ENCODE measurements around the gene CIDEC. TPM values are rescaled to one million over a fixed set of nuclear protein-coding genes. Genes with fewer than 3 reads are reported as not detected.
"Not testable (repeated sequence)": the region's sequence is repeated elsewhere in the genome, so short reads cannot be mapped to it uniquely, and the experiment has no call there.

CIDEC gene
- total RNA-seq, 1 experiment from 2014 or later = 0.37 TPM

GRCh38 chr3:9848860-9849259 lies 31.2 kb downstream of the CIDEC start:
- H3K36me3 ChIP-seq (ENCODE audit: low read depth); DNase-seq; BruUV-seq (replicated peaks); H3K79me2 ChIP-seq (ENCODE audit: low read depth); H3K9me2 ChIP-seq (ENCODE audit: insufficient read depth); H3K27ac ChIP-seq; H3K27me3 ChIP-seq (ENCODE audit: insufficient read depth, low read depth); H3F3A ChIP-seq (ENCODE audit: insufficient read depth, low read depth); H4K20me1 ChIP-seq (ENCODE audit: insufficient read depth); H3K4me2 ChIP-seq; H2AFZ ChIP-seq; H3K9me3 ChIP-seq (ENCODE audit: insufficient read depth, low read depth); H3K4me3 ChIP-seq; POLR2A ChIA-PET (ENCODE audit: unreplicated experiment): not testable (repeated sequence)
- CTCF ChIA-PET = interaction anchor here (1.1 kb wide), 1 partner anchor 98 kb away, joined by 3 read pairs; no protein-coding TSS in a partner anchor
- peaks cover 18% of the 10 kb centered on the region for H3K4me1 ChIP-seq (replicated peaks; ENCODE audit: insufficient read depth)
- TF ChIP-seq, protein P1, sequence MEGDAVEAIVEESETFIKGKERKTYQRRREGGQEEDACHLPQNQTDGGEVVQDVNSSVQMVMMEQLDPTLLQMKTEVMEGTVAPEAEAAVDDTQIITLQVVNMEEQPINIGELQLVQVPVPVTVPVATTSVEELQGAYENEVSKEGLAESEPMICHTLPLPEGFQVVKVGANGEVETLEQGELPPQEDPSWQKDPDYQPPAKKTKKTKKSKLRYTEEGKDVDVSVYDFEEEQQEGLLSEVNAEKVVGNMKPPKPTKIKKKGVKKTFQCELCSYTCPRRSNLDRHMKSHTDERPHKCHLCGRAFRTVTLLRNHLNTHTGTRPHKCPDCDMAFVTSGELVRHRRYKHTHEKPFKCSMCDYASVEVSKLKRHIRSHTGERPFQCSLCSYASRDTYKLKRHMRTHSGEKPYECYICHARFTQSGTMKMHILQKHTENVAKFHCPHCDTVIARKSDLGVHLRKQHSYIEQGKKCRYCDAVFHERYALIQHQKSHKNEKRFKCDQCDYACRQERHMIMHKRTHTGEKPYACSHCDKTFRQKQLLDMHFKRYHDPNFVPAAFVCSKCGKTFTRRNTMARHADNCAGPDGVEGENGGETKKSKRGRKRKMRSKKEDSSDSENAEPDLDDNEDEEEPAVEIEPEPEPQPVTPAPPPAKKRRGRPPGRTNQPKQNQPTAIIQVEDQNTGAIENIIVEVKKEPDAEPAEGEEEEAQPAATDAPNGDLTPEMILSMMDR (conservative IDR thresholded peaks at IDR 0.05) = peak; percentile 82
- intact Hi-C loops (cut with micrococcal nuclease; ENCODE audit: unreplicated experiment) = loop anchor here (2.0 kb wide), 2 partner anchors 84 to 98 kb away; partner anchors contain the start of gene CRELD1

- H3K4me3 ChIP-seq; H3K4me2 ChIP-seq; H3K9me2 ChIP-seq (ENCODE audit: insufficient read depth); CTCF ChIA-PET; H3K27me3 ChIP-seq (ENCODE audit: insufficient read depth, low read depth); H2AFZ ChIP-seq; BruUV-seq (replicated peaks); H3K36me3 ChIP-seq (ENCODE audit: low read depth); H3K79me2 ChIP-seq (ENCODE audit: low read depth); H4K20me1 ChIP-seq (ENCODE audit: insufficient read depth); H3K9me3 ChIP-seq (ENCODE audit: insufficient read depth, low read depth); H3K27ac ChIP-seq; POLR2A ChIA-PET (ENCODE audit: unreplicated experiment): not testable (repeated sequence)
- Histone ChIP-seq H3F3A (ENCODE audit: insufficient read depth, low read depth) (peaks cover 11% of the 10 kb centered on the region), H3K4me1 (replicated peaks; ENCODE audit: insufficient read depth) (peaks cover 21% of the 10 kb centered on the region)
- peak in 1 of 2 experiments; percentile 43 for DNase-seq
- intact Hi-C loops (cut with micrococcal nuclease; ENCODE audit: unreplicated experiment) = loop anchor here (2.0 kb wide), 2 partner anchors 85 to 99 kb away; partner anchors contain the start of gene CRELD1
Observed at GRCh38 chr3:9847870-9848269, 32.2 kb downstream of the CIDEC start.

DNA sequence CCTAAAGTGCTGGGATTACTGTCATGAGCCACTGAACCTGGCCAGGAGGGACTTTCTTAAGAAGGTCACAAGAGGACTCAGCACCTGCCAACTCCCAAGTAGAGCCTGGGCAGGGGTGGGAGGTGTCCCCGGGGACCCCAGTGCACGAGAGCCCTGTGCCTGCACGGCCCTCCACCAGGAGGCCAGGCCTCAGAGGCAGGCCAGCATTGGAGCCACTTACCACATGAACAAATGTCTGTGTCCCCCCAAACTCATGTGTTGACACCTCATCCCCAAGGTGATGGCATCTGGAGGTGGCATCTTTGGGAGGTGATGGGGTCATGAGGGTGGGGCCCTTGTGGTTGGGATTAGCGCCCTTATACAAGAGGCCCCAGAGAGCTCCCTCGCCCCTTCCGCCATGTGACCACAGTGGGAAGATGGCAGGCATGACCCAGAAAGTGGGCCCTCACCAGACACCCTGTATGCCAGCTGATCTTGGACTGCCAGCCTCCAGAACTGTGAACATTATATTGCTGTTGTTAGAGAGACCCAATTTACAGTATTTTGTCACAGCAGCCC lies 33.0 kb downstream of the CIDEC start:
- intact Hi-C loops (cut with micrococcal nuclease; ENCODE audit: unreplicated experiment) = no loop called here
- POLR2A ChIA-PET (ENCODE audit: unreplicated experiment) = no interaction called here
- Histone ChIP-seq H3K4me3 (no peak overlapping the region), H4K20me1 (ENCODE audit: insufficient read depth) (no peaks in the 10 kb centered on the region; the same call in 1 of the 2 replicates), H2AFZ (no peak overlapping the region), H3K9me2 (ENCODE audit: insufficient read depth) (no peaks in the 10 kb centered on the region), H3K4me1 (replicated peaks; ENCODE audit: insufficient read depth) (peaks cover 28% of the 10 kb centered on the region), H3K9me3 (ENCODE audit: insufficient read depth, low read depth) (no peaks in the 10 kb centered on the region), H3K4me2 (no peak overlapping the region), H3K79me2 (ENCODE audit: low read depth) (peaks cover 11% of the 10 kb centered on the region), H3K27ac (no peak overlapping the region), H3K36me3 (ENCODE audit: low read depth) (no peaks in the 10 kb centered on the region), H3K27me3 (ENCODE audit: insufficient read depth, low read depth) (no peaks in the 10 kb centered on the region), H3F3A (ENCODE audit: insufficient read depth, low read depth) (peaks cover 15% of the 10 kb centered on the region)
- DNase-seq = no peak
- BruUV-seq (replicated peaks) = no TSS peak
- no peak for TF ChIP-seq EZH2 (IDR thresholded peaks at IDR 0.05; ENCODE audit: low read depth)
- TF ChIP-seq, protein P1 (conservative IDR thresholded peaks at IDR 0.05) = no peak
- CTCF ChIA-PET = interaction anchor here (0.6 kb wide), 1 partner anchor 319 kb away, joined by 3 read pairs; no protein-coding TSS in a partner anchor

- DNase-seq = no peak
- H3K79me2 ChIP-seq (ENCODE audit: low read depth) = peaks cover 15% of the 10 kb centered on the region
- H3K4me1 ChIP-seq (replicated peaks; ENCODE audit: insufficient read depth) = peaks cover 27% of the 10 kb centered on the region
- peaks cover 6% of the 10 kb centered on the region for H3K36me3 ChIP-seq (ENCODE audit: low read depth)
- H3K4me2 ChIP-seq = no peak overlapping the region
- intact Hi-C loops (cut with micrococcal nuclease; ENCODE audit: unreplicated experiment) = no loop called here
- TF ChIP-seq, protein P1 (conservative IDR thresholded peaks at IDR 0.05) = no peak
- TF ChIP-seq EZH2 (IDR thresholded peaks at IDR 0.05; ENCODE audit: low read depth) = no peak
- peaks cover 15% of the 10 kb centered on the region for H3F3A ChIP-seq (ENCODE audit: insufficient read depth, low read depth)
- no peak overlapping the region for H3K27ac ChIP-seq
- ChIA-PET CTCF (interaction anchor here (0.7 kb wide), 1 partner anchor 360 kb away, joined by 6 read pairs; no protein-coding TSS in a partner anchor), POLR2A (ENCODE audit: unreplicated experiment) (no interaction called here)
- BruUV-seq (replicated peaks) = no TSS peak
- H3K27me3 ChIP-seq (ENCODE audit: insufficient read depth, low read depth) = no peaks in the 10 kb centered on the region
- H2AFZ ChIP-seq = no peak overlapping the region
- H4K20me1 ChIP-seq (ENCODE audit: insufficient read depth) = no peaks in the 10 kb centered on the region; the same call in 1 of the 2 replicates
- H3K9me2 ChIP-seq (ENCODE audit: insufficient read depth) = no peaks in the 10 kb centered on the region
- no peak overlapping the region for H3K4me3 ChIP-seq
- no peaks in the 10 kb centered on the region for H3K9me3 ChIP-seq (ENCODE audit: insufficient read depth, low read depth)
Observed at GRCh38 chr3:9846231-9846630, 33.8 kb downstream of the CIDEC start.

Measured in PC-9 (cell line).